ENCODE data around the gene PCF11. TPM values are rescaled to one million over a fixed set of nuclear protein-coding genes. Genes with fewer than 3 reads are reported as not detected.

Gene PCF11
- total RNA-seq, 1 donor from 2014 or later: 65.1 TPM

DNA sequence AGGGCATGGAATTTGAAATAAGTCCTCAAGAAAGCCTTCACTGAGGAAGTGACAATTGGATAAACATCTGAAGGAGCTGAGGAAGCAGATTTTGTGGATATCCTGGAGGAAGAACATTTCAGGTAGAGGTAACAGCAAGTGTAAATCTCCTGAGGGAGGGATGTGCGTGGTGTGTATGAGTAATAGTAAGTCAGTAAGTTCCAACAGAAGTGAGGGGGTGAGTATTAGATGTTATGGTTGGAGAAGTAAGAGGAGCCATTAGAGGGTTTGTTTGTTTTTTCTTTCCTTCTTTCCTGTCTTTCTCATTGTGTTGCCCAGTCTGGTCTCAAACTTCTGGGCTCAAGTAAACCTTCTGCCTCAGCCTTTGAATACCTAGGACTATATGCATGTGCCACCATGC, 65.6 kb downstream of the PCF11 start:
- Mint-ChIP-seq H3K4me1 (ENCODE audit: unreplicated experiment) (no peaks in the 10 kb centered on the region), H3K27me3 (peaks cover 11% of the 10 kb centered on the region), H3K27ac (no peak overlapping the region), H3K4me3 (no peak overlapping the region), H3K9me3 (no peaks in the 10 kb centered on the region), H3K36me3 (no peaks in the 10 kb centered on the region)
- DNase-seq (ENCODE audit: extremely low spot score, unreplicated experiment): no peak
- TF ChIP-seq, protein P1, sequence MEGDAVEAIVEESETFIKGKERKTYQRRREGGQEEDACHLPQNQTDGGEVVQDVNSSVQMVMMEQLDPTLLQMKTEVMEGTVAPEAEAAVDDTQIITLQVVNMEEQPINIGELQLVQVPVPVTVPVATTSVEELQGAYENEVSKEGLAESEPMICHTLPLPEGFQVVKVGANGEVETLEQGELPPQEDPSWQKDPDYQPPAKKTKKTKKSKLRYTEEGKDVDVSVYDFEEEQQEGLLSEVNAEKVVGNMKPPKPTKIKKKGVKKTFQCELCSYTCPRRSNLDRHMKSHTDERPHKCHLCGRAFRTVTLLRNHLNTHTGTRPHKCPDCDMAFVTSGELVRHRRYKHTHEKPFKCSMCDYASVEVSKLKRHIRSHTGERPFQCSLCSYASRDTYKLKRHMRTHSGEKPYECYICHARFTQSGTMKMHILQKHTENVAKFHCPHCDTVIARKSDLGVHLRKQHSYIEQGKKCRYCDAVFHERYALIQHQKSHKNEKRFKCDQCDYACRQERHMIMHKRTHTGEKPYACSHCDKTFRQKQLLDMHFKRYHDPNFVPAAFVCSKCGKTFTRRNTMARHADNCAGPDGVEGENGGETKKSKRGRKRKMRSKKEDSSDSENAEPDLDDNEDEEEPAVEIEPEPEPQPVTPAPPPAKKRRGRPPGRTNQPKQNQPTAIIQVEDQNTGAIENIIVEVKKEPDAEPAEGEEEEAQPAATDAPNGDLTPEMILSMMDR (conservative IDR thresholded peaks at IDR 0.05): no peak

DNA sequence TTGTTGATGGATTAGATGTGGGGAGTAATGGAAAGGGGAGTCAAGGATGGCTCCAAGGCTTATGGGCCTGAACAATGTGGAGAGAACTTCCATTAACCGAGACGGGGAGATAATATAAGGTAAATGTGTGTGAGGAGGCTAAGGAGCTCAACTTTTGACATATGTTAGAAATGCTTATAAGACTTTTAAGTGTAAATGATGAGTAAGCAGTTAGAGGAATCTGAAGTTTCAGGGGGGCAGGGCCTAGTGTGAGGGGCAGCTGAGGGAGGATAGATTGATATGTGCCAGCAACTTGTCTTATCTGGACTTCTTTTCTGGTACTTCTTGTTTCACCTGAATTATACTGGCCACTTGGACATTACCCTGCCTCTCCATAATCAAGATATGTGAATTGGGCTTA, 66.5 kb downstream of the PCF11 start:
- no peak overlapping the region for H3K27ac Mint-ChIP-seq
- no peak for DNase-seq (ENCODE audit: extremely low spot score, unreplicated experiment)
- H3K36me3 Mint-ChIP-seq: no peaks in the 10 kb centered on the region
- no peak overlapping the region for H3K4me3 Mint-ChIP-seq
- TF ChIP-seq, protein P1 (conservative IDR thresholded peaks at IDR 0.05): no peak
- peaks cover 11% of the 10 kb centered on the region for H3K27me3 Mint-ChIP-seq
- no peaks in the 10 kb centered on the region for H3K4me1 Mint-ChIP-seq (ENCODE audit: unreplicated experiment)
- no peaks in the 10 kb centered on the region for H3K9me3 Mint-ChIP-seq

DNA sequence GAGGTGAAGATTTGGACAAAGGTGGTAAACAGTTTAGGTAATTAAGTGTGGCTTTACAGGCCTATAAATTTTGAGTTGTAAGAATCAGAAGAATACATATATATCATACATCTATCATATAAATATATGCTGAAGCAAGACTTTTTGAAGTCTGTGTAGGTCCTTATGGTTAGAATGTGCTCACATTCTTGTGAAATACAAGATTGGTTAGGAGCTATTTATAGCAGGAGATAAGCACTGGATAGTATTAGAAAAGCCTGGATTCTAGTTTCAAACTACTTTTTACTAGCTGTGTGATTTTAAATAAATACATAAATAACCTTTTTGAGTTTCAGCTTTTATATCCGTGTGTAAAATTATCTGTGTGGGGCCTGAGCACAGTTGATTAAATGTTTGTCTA, 78.9 kb downstream of the PCF11 start:
- Mint-ChIP-seq H3K4me3 (no peak overlapping the region), H3K4me1 (ENCODE audit: unreplicated experiment) (no peaks in the 10 kb centered on the region), H3K9me3 (no peaks in the 10 kb centered on the region), H3K27ac (no peak overlapping the region), H3K27me3 (no peaks in the 10 kb centered on the region), H3K36me3 (no peaks in the 10 kb centered on the region)
- TF ChIP-seq, protein P1 (conservative IDR thresholded peaks at IDR 0.05): no peak
- no peak for DNase-seq (ENCODE audit: extremely low spot score, unreplicated experiment)

Other genes with a start within 250 kb of the PCF11 start
- gene RAB30, start 85.2 kb upstream of the PCF11 start, total RNA-seq (ENCODE audit: low replicate concordance): 10.0 and 13.8 TPM in 2 replicates
- gene ANKRD42, start 36.6 kb downstream of the PCF11 start, total RNA-seq (ENCODE audit: low replicate concordance): 12.1 and 12.2 TPM in 2 replicates
- 33.5 and 38.0 TPM in 2 replicates for gene CCDC90B, start 129.2 kb downstream of the PCF11 start, total RNA-seq (ENCODE audit: low replicate concordance)